Stimulated activated naive CD8-positive, alpha-beta T cell treated with anti-CD3 and anti-CD28 coated beads, Interleukin-15, amount 100 ng/mL, for 72 hours (primary cell): ENCODE measurements around the gene HBS1L.

Experiments used
- ATAC-seq: fragments of 150-1000 bp; cut with Tn5 transposase; 2 replicates; pipeline ENCODE4 v1.10.0; 2021; ENCODE audit warnings: mild to moderate bottlenecking, moderate library complexity
- DNase-seq, 2 donors: peaks; one replicate each; pipeline ENCODE4 v3.0.0; 2021 to 2022
- H3K27ac Mint-ChIP-seq, 2 donors: one replicate each; pipeline ENCODE4 v1.8.0; 2022; ENCODE audit warnings: mild to moderate bottlenecking in 2 of 2, mixed read lengths in 2 of 2, moderate library complexity in 2 of 2
- H3K27me3 Mint-ChIP-seq: one replicate; pipeline ENCODE4 v1.8.0; 2022; ENCODE audit warnings: mixed read lengths
- H3K4me1 Mint-ChIP-seq: one replicate; pipeline ENCODE4 v1.8.0; 2022; ENCODE audit warnings: mild to moderate bottlenecking, mixed read lengths
- H3K4me3 Mint-ChIP-seq, 2 donors: one replicate each; pipeline ENCODE4 v1.8.0; 2022; ENCODE audit warnings: mild to moderate bottlenecking in 2 of 2, mixed read lengths in 2 of 2, moderate library complexity in 1 of 2
- H3K9me3 Mint-ChIP-seq, 2 donors: one replicate each; pipeline ENCODE4 v1.8.0; 2022; ENCODE audit warnings: mixed read lengths in 2 of 2

Gene HBS1L

DNA sequence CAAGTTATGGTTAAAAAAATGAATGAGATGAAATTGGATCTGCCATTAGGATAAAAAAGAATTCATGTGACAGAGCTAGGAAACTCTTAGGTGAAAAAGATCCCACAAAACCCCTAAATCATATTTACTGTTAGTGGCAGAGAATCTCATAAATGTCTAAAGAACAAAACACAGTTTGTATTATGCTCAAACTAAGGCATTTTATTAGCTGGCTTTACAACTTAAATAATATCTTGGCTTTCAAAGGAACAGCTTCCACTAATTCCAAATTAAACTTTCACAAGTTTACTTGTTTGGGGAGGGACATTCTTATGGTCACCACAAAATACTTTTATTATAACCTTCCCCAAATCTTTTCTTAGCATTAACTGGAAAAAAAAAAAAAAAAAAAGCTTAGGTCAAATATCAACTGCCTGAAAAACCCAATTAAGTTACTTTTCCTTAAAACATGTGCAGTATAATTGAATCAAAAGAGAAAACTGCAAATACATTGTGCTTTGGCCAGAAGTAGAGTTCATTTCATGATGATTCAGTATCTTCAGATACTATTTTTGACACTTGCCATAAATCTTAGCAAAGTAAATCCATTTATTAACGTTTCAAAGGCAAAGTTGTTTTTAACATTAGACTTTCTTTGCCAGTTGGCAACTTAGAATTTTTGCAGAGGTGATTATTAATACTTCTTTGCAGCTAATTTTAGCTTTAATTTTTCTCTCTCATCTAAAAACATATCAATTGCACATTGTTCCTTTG lies 90.0 kb downstream of the HBS1L start:
- DNase-seq (no peak), ATAC-seq (no peak)
- no peaks in the 10 kb centered on the region for H3K27me3 Mint-ChIP-seq
- no peaks in the 10 kb centered on the region for H3K4me1 Mint-ChIP-seq
- peaks cover 4 to 17% of the 10 kb centered on the region in 2 donors for H3K9me3 Mint-ChIP-seq
- H3K4me3 Mint-ChIP-seq: no peak overlapping the region
- H3K27ac Mint-ChIP-seq: no peak overlapping the region

DNA sequence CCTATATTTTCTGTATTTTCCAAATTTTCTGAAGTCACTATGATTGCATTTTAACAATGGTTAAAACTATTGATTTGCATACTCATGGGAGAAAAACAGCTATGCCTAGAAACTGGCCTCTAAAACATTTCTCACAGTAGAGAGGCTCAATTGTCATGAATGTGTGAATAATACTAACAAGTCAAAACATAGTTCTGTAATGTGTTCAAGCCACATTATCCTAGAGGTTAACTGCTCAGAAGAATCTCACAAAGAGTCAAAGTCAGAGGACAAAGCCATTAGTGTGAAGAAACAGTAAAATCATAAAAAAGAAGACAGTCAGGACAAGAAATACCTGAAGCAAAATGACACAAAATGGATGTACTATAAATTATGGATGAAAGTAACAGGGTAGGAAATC lies 92.2 kb downstream of the HBS1L start:
- peaks cover 5% of the 10 kb centered on the region for H3K4me1 Mint-ChIP-seq
- peaks cover 4 to 21% of the 10 kb centered on the region in 2 donors for H3K9me3 Mint-ChIP-seq
- no peaks in the 10 kb centered on the region for H3K27me3 Mint-ChIP-seq
- no peak overlapping the region for H3K4me3 Mint-ChIP-seq
- ATAC-seq: no peak
- H3K27ac Mint-ChIP-seq: no peak overlapping the region
- DNase-seq: no peak

DNA sequence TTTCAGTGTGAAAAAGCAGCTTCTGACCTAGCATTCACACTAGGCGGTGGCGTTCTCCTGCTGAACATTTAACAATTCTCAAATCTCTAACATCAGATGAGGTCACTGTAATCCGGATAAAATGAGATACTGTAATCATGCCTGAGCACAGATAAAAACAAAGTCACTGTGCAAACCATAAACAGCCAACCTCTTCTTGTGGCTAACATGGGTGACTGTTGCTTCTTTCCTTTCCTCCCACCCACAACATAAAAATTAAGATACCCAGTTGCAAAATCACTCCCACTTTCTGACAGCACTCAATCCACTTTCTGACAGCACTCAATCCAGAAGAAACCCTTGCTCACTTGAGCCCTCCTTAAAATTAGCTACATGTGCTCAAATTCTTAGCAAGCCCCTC lies 93.3 kb downstream of the HBS1L start:
- peaks cover 4 to 21% of the 10 kb centered on the region in 2 donors for H3K9me3 Mint-ChIP-seq
- no peak overlapping the region for H3K27ac Mint-ChIP-seq
- H3K4me1 Mint-ChIP-seq: peaks cover 12% of the 10 kb centered on the region
- H3K4me3 Mint-ChIP-seq: no peak overlapping the region
- DNase-seq (no peak), ATAC-seq (peak; percentile 33)
- H3K27me3 Mint-ChIP-seq: no peaks in the 10 kb centered on the region

DNA sequence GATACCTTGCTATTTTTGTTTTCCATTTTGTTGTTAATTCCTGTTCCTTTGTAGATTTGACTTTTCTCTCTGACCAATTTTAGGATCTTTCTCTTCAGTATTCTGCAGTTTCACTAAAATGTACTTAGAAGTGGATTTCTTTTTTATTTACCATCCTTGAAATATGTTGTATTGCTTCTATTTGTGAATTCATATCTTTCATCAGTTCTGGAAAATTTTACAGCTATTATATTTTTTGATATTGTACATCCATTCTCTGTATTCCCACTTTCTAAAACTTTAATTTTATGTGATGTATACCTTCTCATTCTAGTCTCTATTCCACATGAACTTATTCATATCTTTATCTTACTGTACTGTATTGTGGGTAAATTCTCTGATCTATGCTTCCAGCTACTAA lies 95.0 kb downstream of the HBS1L start:
- Mint-ChIP-seq H3K4me3 (no peak overlapping the region), H3K27me3 (no peaks in the 10 kb centered on the region), H3K9me3 (peaks cover 4 to 21% of the 10 kb centered on the region in 2 donors), H3K4me1 (peaks cover 18% of the 10 kb centered on the region), H3K27ac (no peak overlapping the region)
- ATAC-seq: no peak
- DNase-seq: no peak

DNA sequence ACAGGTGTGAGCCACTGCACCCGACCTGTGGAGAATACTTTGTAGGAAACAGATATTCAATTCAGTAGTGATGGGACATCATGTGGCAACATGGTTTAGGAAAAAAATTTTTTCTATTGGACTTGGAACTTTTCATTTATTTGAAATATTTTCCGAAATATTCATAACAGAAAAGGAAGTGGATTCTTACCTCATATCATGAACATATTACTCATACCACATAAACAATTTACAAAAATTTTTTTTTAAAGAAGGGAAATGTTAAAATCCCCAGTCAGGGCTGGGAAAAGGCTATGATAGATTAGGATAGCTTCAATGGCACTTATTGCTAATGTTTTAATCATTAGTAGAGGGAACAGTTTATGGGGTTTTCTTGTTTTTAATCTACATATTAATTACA lies 97.9 kb downstream of the HBS1L start:
- Mint-ChIP-seq H3K4me3 (no peak overlapping the region), H3K4me1 (peaks cover 18% of the 10 kb centered on the region), H3K27me3 (no peaks in the 10 kb centered on the region), H3K27ac (peak overlapping the region in 1 of 2 donors; percentile 48), H3K9me3 (peaks cover 4 to 20% of the 10 kb centered on the region in 2 donors)
- ATAC-seq (no peak), DNase-seq (no peak)

DNA sequence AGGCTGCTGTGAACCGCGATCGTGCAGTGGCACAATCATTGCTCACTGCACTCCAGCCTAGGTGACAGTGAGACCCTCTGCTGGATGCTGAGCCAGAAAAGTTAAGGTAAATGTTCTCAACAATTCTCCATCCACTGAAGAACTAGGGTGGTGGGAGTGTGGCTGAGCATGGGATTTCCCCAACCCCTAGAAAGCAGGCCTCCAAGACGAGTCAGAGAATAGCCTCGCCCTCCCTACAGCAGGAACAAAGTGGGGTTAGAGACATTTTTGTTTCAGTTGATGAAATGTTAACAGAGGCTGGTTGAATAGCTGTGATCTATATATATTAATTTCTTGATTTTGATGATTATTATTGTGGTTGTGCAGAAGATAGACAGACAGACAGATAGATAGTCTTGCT lies 98.6 kb downstream of the HBS1L start:
- H3K27ac Mint-ChIP-seq: peak overlapping the region in 1 of 2 donors; percentile 71
- DNase-seq (peak in 1 of 2 donors; percentile 24), ATAC-seq (peak; percentile 64)
- peaks cover 18% of the 10 kb centered on the region for H3K4me1 Mint-ChIP-seq
- no peak overlapping the region for H3K4me3 Mint-ChIP-seq
- no peaks in the 10 kb centered on the region for H3K27me3 Mint-ChIP-seq
- peaks cover 4 to 13% of the 10 kb centered on the region in 2 donors for H3K9me3 Mint-ChIP-seq

DNA sequence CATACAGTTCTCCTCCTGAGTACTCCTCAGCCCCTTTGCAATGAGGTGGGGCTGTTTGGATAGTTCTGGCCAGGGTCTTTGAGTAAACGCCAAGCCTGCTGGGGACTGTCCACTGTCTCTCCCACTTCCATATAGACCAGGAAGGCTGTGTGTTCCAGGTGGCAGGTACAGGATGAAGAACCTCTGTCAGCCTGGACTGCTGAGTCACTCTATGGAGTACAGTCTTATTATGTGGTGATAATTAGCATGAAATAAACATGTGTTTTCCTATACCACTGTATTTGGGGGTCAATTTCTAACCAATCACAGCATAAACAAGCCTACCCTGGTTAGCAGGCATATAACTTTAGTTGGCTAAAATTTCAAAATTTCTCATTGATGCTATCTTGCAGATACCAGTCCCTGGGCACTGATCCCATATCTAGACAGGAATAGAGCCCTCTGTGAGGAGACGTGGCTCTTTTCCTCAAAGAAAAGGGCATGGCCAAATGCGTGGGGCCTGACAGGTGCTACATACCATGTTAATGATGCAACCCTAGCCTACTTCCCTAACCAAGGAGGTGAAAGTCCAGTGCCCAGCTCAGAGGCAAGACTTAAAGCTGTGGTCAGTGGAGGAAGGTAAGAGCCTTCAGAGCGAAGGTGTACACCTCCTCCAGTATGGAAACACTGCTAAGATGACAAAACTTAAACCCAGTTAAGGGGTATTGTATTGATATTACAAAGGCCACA lies 100.2 kb downstream of the HBS1L start:
- ATAC-seq: peak; percentile 27

DNA sequence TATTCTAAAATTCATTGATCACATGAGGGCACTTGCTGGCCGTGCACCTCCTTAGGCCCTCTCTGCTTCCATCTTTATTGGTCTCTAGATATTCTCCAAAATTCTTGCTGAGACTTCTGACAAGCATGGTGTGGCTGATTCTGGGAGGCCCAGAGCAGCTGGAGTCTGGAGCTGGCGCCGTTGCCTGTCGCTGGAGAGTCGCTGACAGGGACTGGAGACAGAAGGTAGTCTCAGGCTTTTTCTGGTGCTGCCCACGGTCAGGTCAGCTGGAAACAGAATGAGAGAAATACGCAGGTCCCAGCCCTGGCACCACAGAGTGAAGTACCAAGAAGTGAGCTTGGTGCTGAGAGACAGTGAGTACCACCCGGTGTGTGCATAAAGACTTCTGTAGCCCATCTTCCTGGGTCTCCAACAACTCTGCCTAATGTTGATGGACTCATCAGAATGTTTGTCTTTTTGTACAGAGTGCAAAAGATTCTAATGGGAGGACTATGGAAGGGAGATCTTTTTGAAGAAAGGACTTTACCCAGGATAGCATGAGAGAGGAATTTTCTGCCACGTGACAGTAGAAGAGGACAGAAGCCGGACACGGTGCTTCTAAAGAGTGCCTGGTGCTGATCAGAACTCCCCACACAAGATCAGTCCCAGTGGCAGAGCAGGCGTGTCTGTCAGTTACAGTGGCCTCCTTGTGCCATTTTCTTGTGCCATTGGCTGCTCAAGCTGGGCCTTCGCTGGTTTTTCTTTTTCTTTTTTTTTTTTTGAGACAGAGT lies 102.9 kb downstream of the HBS1L start:
- Mint-ChIP-seq H3K4me1 (peaks cover 8% of the 10 kb centered on the region), H3K27ac (no peak overlapping the region), H3K27me3 (no peaks in the 10 kb centered on the region), H3K9me3 (no peaks in the 10 kb centered on the region), H3K4me3 (no peak overlapping the region)
- no peak for DNase-seq
- ATAC-seq: no peak

More for the DNA sequence above, 100.2 kb downstream of the HBS1L start:
- Mint-ChIP-seq H3K27me3 (no peaks in the 10 kb centered on the region), H3K9me3 (peaks cover 0 to 3% of the 10 kb centered on the region in 2 donors), H3K4me3 (no peak overlapping the region), H3K27ac (peak overlapping the region in 1 of 2 donors; percentile 16), H3K4me1 (peaks cover 18% of the 10 kb centered on the region)
- DNase-seq: no peak

DNA sequence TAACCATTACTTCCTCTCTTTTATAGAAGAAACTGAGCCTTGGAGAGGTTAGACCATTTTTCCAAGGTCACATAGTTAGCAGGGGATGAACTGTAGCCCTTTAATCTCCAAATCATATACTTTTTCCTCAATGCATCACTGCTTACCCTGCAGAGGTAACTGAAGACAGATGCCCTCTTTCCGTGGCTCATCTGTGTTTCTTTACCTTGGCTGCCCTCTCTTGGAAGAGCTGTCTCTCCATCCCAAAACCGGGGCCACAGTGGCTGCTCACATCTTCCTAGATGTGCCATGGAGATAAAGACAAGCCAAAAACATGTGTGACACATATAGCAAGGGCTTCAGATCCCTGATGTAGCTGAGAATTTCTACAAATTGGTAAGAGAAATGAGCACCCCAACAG lies 104.1 kb downstream of the HBS1L start:
- Mint-ChIP-seq H3K4me1 (no peaks in the 10 kb centered on the region), H3K9me3 (no peaks in the 10 kb centered on the region), H3K27ac (no peak overlapping the region), H3K4me3 (no peak overlapping the region), H3K27me3 (no peaks in the 10 kb centered on the region)
- no peak for ATAC-seq
- DNase-seq: no peak

DNA sequence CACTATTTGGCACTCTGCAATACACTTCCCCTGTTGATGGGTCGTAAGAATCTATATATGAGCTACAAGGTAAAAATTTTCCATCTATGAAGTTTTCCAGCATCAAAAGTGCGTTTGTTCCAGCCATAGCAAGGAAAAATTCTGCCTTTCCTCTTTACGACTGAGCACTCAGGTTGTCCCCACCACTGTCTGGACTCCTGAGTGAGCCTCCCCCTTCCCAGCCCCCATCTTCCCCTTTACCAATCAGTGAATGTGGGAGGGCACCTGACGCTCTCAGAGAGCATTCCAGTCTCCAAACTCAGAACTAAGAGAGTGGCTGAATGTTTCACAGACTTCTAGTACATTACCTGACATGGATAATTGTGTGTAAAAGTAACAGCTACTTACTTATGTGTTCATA lies 104.7 kb downstream of the HBS1L start, which contains the start of gene ALDH8A1:
Gene ALDH8A1 (minus strand): TSS at position 175 of the 400 bp plus-strand sequence. CDS start 48 bp downstream, at position 127.
- ATAC-seq (no peak), DNase-seq (no peak)
- no peaks in the 10 kb centered on the region for H3K4me1 Mint-ChIP-seq
- no peak within 1 kb of the TSS for H3K4me3 Mint-ChIP-seq
- H3K9me3 Mint-ChIP-seq: no peaks in the 10 kb centered on the region
- no peaks in the 10 kb centered on the region for H3K27me3 Mint-ChIP-seq
- no peak within 1 kb of the TSS for H3K27ac Mint-ChIP-seq

DNA sequence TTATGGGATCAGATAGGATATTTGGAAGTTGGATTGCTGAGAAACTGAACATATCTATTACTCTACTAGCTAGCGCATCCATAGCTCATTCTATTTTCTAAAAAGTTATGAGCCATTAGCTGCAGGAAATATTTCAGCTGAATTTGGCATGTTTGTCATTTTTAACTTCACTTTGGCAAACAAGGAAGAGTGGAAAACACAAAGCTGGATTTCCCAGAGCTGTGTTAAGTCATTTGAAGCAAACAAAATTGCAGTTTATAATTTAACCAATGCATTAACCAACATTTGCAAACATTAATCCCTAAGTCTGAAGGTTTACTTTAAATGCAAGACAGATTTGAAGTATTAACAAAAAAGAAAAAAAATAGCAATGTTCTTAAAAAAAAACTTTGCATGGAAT lies 105.9 kb downstream of the HBS1L start:
- no peaks in the 10 kb centered on the region for H3K9me3 Mint-ChIP-seq
- H3K27ac Mint-ChIP-seq: no peak overlapping the region
- no peaks in the 10 kb centered on the region for H3K4me1 Mint-ChIP-seq
- DNase-seq (no peak), ATAC-seq (no peak)
- H3K4me3 Mint-ChIP-seq: no peak overlapping the region
- H3K27me3 Mint-ChIP-seq: no peaks in the 10 kb centered on the region

DNA sequence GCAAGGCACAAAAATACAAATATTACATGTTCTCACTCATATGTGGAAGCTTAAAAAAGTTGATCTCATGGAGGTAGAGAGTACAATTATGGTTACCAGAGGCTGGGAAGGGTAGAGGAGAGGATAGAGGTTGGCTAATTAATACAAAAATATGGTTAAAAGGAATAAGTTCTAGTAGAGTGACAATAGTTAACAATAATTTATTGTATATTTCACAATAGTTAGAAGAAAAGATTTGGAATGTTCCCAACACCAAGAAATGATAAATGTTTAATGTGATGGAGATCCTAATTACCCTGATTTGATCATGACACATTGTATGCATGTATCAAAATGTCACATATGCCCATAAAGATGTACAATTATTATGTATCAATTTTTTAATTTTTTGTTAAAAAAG lies 106.5 kb downstream of the HBS1L start:
- Mint-ChIP-seq H3K27ac (no peak overlapping the region), H3K4me1 (no peaks in the 10 kb centered on the region)

DNA sequence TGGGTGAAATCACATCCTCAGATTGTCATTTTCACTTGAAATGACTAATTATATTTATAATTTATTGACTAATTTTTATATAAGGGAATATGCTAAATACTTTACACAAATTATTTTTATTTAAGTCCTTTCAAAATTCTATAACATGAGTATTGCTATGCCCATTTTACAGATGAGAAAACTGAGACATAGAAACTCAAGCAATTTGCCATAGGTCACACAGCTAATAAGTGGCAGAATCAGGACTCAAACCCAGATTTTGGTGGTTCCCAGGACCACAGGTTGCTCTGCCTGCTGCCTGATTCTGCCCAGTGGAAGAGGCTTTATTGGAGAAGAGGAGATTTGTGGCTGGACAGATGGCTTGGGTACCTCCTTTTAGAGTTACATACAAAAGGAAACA lies 109.6 kb downstream of the HBS1L start:
- Mint-ChIP-seq H3K27me3 (no peaks in the 10 kb centered on the region), H3K27ac (no peak overlapping the region), H3K4me1 (peaks cover under 1% of the 10 kb centered on the region), H3K9me3 (no peaks in the 10 kb centered on the region), H3K4me3 (no peak overlapping the region)
- no peak for ATAC-seq
- no peak for DNase-seq

More for the DNA sequence above, 106.5 kb downstream of the HBS1L start:
- ATAC-seq: no peak
- DNase-seq: no peak
- H3K9me3 Mint-ChIP-seq: no peaks in the 10 kb centered on the region
- H3K27me3 Mint-ChIP-seq: no peaks in the 10 kb centered on the region
- no peak overlapping the region for H3K4me3 Mint-ChIP-seq

DNA sequence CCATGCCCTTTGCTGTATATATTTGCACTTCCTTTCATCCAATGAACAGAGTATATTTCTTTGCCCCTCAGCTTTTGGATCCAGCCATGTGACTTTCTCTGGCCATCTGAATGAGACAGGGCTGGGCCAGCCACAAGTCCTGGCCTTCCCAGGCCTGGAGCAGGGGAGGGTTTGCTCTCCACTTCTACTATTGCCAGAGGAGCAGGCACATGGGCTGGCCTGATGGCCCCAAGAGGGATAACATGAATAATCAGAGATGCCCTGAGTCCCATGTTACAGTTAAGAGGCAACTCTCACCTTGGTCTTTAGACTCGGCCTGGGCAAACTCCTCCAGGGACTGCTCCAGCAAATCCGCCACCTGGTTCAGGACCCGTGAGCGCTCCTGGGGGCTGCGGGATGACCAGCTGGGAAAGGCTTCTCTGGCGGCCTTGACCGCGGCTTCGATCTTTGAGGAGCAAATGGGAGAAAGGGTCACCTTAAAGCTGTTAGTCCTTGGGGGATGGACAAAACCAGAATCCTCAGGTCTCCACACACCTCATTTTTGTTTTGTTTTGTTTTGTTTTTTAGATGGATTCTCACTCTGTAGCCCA lies 111.0 kb downstream of the HBS1L start:
- DNase-seq (no peak), ATAC-seq (no peak)
- H3K4me3 Mint-ChIP-seq: no peak overlapping the region
- no peaks in the 10 kb centered on the region for H3K9me3 Mint-ChIP-seq
- H3K4me1 Mint-ChIP-seq: peaks cover 14% of the 10 kb centered on the region
- no peaks in the 10 kb centered on the region for H3K27me3 Mint-ChIP-seq
- H3K27ac Mint-ChIP-seq: no peak overlapping the region

DNA sequence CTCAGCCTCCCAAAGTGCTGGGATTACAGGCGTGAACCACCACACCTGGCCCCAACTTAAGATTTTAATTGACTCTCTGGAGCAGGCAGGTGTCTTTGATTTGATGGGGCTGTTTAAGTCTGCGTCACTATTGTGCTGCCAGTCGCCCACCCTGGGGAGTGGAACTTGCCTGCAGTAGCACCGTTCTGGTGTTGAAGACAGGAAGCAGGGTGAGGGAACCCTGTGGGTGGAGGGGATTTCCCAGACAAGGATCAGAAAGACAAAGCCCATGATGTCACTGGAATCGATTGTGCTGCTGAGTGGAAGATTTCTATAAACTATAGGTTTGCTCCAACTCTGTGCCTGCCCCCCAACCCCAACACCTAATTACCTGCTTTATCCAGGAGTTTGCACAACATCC lies 115.7 kb downstream of the HBS1L start:
- Mint-ChIP-seq H3K4me3 (peak overlapping the region in 1 of 2 donors; percentile 42), H3K9me3 (no peaks in the 10 kb centered on the region), H3K4me1 (peaks cover 40% of the 10 kb centered on the region), H3K27ac (peak overlapping the region in 1 of 2 donors; percentile 56), H3K27me3 (no peaks in the 10 kb centered on the region)
- DNase-seq: peak; percentile 52 to 70
- ATAC-seq: peak; percentile 91
